ENCODE results near the gene RPTOR. TPM values are rescaled to one million over a fixed set of nuclear protein-coding genes. Genes with fewer than 3 reads are reported as not detected.

The RPTOR gene
- total RNA-seq, 6 donors from 2014 or later: 26.8 to 109 (median 36.8) TPM

- Histone ChIP-seq H3K27ac (no peak overlapping the region), H3K36me3 (peaks cover 0 to 4% (median 1%) of the 10 kb centered on the region in 4 donors), H3K27me3 (no peaks in the 10 kb centered on the region), H3K4me3 (no peak overlapping the region), H3K9me3 (no peaks in the 10 kb centered on the region), H3K4me1 (peaks cover 0 to 15% (median 1%) of the 10 kb centered on the region in 4 donors)
- TF ChIP-seq POLR2AphosphoS5 (IDR thresholded peaks at IDR 0.05) (no peak), POLR2A (IDR thresholded peaks at IDR 0.05) (no peak), EP300 (IDR thresholded peaks at IDR 0.05) (no peak), CTCF (IDR thresholded peaks at IDR 0.05) (no peak)
- DNase-seq (no peak), ATAC-seq (ENCODE audit: low FRiP score in 2 of 2) (peak in 1 of 2 donors; percentile 6)
- WGBS, 2 donors: 89 to 90% methylated on average over 18 to 21 of the region's 21 CpGs
Measured at GRCh38 chr17:80770881-80771611, 226.4 kb downstream of the RPTOR start.

DNA sequence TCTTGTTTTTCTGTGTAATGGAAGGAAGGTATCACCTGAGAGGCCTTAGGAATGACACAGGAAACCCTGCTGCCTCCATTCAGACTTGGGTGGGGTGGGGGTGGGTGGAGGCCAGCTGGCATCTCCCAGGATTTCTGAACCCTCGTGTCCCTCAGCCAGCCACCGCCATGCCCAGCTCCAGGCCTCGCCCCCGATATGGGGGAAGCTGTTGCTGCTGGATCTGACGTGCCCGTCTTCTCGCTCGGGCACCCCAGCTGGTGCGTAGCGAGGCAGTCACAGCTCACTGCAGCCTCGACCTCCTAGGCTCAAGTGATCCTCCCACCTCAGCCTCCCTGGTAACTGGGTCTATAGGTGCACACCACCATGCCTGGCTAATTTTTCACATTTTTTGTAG is 227.0 kb downstream of the RPTOR start:
- WGBS, 2 donors: 87 to 93% methylated on average over 9 to 11 of the region's 11 CpGs
- Histone ChIP-seq H3K4me1 (peaks cover 0 to 15% (median 1%) of the 10 kb centered on the region in 4 donors), H3K27me3 (no peaks in the 10 kb centered on the region), H3K4me3 (no peak overlapping the region), H3K27ac (no peak overlapping the region), H3K9me3 (no peaks in the 10 kb centered on the region), H3K36me3 (peaks cover 0 to 4% (median 1%) of the 10 kb centered on the region in 4 donors)
- DNase-seq: no peak
- TF ChIP-seq CTCF (IDR thresholded peaks at IDR 0.05) (no peak), POLR2AphosphoS5 (IDR thresholded peaks at IDR 0.05) (no peak), POLR2A (IDR thresholded peaks at IDR 0.05) (no peak), EP300 (IDR thresholded peaks at IDR 0.05) (no peak)
- no peak for ATAC-seq (ENCODE audit: low FRiP score in 2 of 2)

GRCh38 chr17:80772906-80773242 is 228.2 kb downstream of the RPTOR start:
- no peak for ATAC-seq (ENCODE audit: low FRiP score in 2 of 2)
- Histone ChIP-seq H3K9me3 (no peaks in the 10 kb centered on the region), H3K27me3 (no peaks in the 10 kb centered on the region), H3K4me3 (no peak overlapping the region), H3K27ac (no peak overlapping the region), H3K36me3 (peaks cover 0 to 4% (median 1%) of the 10 kb centered on the region in 4 donors), H3K4me1 (peaks cover 0 to 15% (median 1%) of the 10 kb centered on the region in 4 donors)
- no peak for TF ChIP-seq CTCF (IDR thresholded peaks at IDR 0.05)
- TF ChIP-seq POLR2AphosphoS5 (IDR thresholded peaks at IDR 0.05): no peak
- no peak for TF ChIP-seq EP300 (IDR thresholded peaks at IDR 0.05)
- TF ChIP-seq POLR2A (IDR thresholded peaks at IDR 0.05): no peak
- 94% methylated on average over 7 to 8 of the region's 8 CpGs for WGBS, 2 donors
- DNase-seq: no peak

GRCh38 chr17:80773243-80773991 is 228.8 kb downstream of the RPTOR start:
- Histone ChIP-seq H3K4me3 (no peak overlapping the region), H3K27me3 (no peaks in the 10 kb centered on the region), H3K36me3 (peaks cover 0 to 4% (median 1%) of the 10 kb centered on the region in 4 donors), H3K9me3 (no peaks in the 10 kb centered on the region), H3K4me1 (peaks cover 0 to 15% (median 1%) of the 10 kb centered on the region in 4 donors), H3K27ac (peak overlapping the region in 1 of 4 donors; percentile 3)
- 60 to 74% methylated on average over 12 to 19 of the region's 19 CpGs for WGBS, 2 donors
- no peak for ATAC-seq (ENCODE audit: low FRiP score in 2 of 2)
- TF ChIP-seq EP300 (IDR thresholded peaks at IDR 0.05) (no peak), POLR2A (IDR thresholded peaks at IDR 0.05) (no peak), POLR2AphosphoS5 (IDR thresholded peaks at IDR 0.05) (no peak), CTCF (IDR thresholded peaks at IDR 0.05) (no peak)
- DNase-seq: no peak

Measured in upper lobe of left lung (tissue), 6 donors.